Prostate gland (tissue), 2 donors: Measurements from ENCODE around the gene STAT3.

Experiments
- POLR2A ChIP-seq: fragments of 450-650 bp; IDR thresholded peaks from one replicate; pipeline ENCODE4 v1.6.1; 2016; ENCODE audit warnings: antibody characterized with exemption, mild to moderate bottlenecking
- POLR2AphosphoS5 ChIP-seq: sonication (generic); formaldehyde crosslinking; IDR thresholded peaks from one replicate; pipeline ENCODE4 v1.6.1; 2017; ENCODE audit warnings: antibody characterized with exemption
- TF ChIP-seq, protein P1 (sequence below), 4 experiments: fragments of 200-600 bp in 2 of 4; fragments of 450-650 bp in 2 of 4; sonication (generic) in 2 of 4; IDR thresholded peaks; 1 replicate in 3 of 4; 2 replicates in 1 of 4; pipeline ENCODE4 v1.5.1; 2016 to 2019; ENCODE audit warnings: antibody characterized with exemption in 4 of 4, mild to moderate bottlenecking in 2 of 4, moderate library complexity in 2 of 4

DNA sequence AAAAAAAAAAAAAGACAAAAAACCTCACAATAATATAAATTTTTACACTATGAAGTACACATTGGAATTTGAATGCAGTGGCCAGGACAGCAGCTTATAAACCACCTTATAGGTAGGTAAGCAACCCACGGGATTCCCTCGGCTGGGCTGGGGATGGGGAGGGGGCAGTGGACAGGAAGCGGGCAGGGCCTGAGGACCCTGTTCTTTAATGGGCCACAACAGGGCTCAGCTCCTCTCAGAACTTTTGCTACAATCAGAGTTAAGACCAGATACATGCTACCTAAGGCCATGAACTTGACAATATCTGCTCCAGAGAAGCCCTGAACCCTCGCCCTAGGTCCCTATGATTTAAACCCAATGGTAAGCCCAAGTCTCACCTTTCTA is 74.9 kb downstream of the STAT3 start:
- TF ChIP-seq, protein P1, sequence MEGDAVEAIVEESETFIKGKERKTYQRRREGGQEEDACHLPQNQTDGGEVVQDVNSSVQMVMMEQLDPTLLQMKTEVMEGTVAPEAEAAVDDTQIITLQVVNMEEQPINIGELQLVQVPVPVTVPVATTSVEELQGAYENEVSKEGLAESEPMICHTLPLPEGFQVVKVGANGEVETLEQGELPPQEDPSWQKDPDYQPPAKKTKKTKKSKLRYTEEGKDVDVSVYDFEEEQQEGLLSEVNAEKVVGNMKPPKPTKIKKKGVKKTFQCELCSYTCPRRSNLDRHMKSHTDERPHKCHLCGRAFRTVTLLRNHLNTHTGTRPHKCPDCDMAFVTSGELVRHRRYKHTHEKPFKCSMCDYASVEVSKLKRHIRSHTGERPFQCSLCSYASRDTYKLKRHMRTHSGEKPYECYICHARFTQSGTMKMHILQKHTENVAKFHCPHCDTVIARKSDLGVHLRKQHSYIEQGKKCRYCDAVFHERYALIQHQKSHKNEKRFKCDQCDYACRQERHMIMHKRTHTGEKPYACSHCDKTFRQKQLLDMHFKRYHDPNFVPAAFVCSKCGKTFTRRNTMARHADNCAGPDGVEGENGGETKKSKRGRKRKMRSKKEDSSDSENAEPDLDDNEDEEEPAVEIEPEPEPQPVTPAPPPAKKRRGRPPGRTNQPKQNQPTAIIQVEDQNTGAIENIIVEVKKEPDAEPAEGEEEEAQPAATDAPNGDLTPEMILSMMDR (IDR thresholded peaks at IDR 0.05): no peak
- no peak for TF ChIP-seq POLR2AphosphoS5
- TF ChIP-seq POLR2A: no peak
